Panc1 (cell line): ENCODE data around the gene FAM228B.

Experiments
- POLR2AphosphoS5 ChIP-seq: IDR thresholded peaks from 2 replicates; pipeline ENCODE4 v1.6.1; 2012; ENCODE audit warnings: mild to moderate bottlenecking, low read depth, low read length, moderate library complexity
- SIN3A ChIP-seq: IDR thresholded peaks from 2 replicates; pipeline ENCODE4 v1.6.1; 2012; ENCODE audit warnings: low read depth, mild to moderate bottlenecking, low read length, moderate library complexity, borderline replicate concordance; ENCODE audit not compliant: insufficient read depth
- TCF7L2 ChIP-seq: IDR thresholded peaks from 2 replicates; pipeline ENCODE4 v1.6.1; 2011; ENCODE audit warnings: mild to moderate bottlenecking, low read depth, low read length, inconsistent platforms
- TF ChIP-seq, protein P1 (sequence below): fragments of 450-650 bp; IDR thresholded peaks from 2 replicates; pipeline ENCODE4 v1.5.1; 2017; ENCODE audit warnings: mild to moderate bottlenecking

DNA sequence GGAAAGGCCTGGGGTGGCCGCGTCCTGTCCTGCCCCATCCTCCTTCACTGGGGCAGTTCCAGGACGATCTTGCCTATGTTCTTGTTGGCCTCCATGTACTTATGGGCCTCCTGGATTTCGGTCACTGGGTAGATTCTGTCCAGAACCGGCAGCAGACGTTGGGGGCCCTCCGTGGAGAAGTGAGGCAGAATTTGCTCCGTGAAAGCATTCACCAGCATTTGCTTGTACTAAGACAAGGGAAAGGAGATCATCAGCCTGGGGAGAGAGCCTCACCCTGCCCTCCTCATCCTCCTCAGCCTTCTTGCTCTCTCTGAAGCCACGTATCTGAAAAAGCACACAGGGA is 45.8 kb upstream of the FAM228B start:
- TF ChIP-seq, protein P1, sequence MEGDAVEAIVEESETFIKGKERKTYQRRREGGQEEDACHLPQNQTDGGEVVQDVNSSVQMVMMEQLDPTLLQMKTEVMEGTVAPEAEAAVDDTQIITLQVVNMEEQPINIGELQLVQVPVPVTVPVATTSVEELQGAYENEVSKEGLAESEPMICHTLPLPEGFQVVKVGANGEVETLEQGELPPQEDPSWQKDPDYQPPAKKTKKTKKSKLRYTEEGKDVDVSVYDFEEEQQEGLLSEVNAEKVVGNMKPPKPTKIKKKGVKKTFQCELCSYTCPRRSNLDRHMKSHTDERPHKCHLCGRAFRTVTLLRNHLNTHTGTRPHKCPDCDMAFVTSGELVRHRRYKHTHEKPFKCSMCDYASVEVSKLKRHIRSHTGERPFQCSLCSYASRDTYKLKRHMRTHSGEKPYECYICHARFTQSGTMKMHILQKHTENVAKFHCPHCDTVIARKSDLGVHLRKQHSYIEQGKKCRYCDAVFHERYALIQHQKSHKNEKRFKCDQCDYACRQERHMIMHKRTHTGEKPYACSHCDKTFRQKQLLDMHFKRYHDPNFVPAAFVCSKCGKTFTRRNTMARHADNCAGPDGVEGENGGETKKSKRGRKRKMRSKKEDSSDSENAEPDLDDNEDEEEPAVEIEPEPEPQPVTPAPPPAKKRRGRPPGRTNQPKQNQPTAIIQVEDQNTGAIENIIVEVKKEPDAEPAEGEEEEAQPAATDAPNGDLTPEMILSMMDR: no peak
- TF ChIP-seq POLR2AphosphoS5 (no peak), TCF7L2 (no peak), SIN3A (no peak)
